Hepatocyte (in vitro differentiated cells): ENCODE data around the gene FGF5. TPM values are rescaled to one million over a fixed set of nuclear protein-coding genes. Genes with fewer than 3 reads are reported as not detected.

ENCODE experiments used
- DNase-seq: peaks from one replicate; pipeline ENCODE4 v3.0.0-alpha.2; 2016; ENCODE audit warnings: low spot score
- H2AFZ ChIP-seq: fragments of 200-600 bp; sonication (generic); 2 replicates; pipeline ENCODE4 v1.6.0; 2016; ENCODE audit warnings: antibody characterized with exemption, mild to moderate bottlenecking
- H3K27ac ChIP-seq: fragments of 200-600 bp; sonication (generic); 2 replicates; pipeline ENCODE4 v1.5.1; 2016; ENCODE audit warnings: mild to moderate bottlenecking
- H3K27me3 ChIP-seq: fragments of 200-600 bp; sonication (generic); 2 replicates; pipeline ENCODE4 v1.6.1; 2016
- H3K36me3 ChIP-seq: fragments of 200-600 bp; sonication (generic); replicated peaks from 2 replicates; pipeline ENCODE4 v1.5.1; 2016; ENCODE audit warnings: low read depth; ENCODE audit not compliant: insufficient read depth
- H3K4me1 ChIP-seq: fragments of 200-600 bp; sonication (generic); 2 replicates; pipeline ENCODE4 v1.5.1; 2016; ENCODE audit warnings: mild to moderate bottlenecking, moderate library complexity; ENCODE audit not compliant: insufficient read depth
- H3K4me2 ChIP-seq: fragments of 200-600 bp; sonication (generic); 2 replicates; pipeline ENCODE4 v1.6.0; 2016
- H3K4me3 ChIP-seq: fragments of 200-600 bp; sonication (generic); 2 replicates; pipeline ENCODE4 v1.5.1; 2016; ENCODE audit warnings: mild to moderate bottlenecking
- H3K79me2 ChIP-seq: fragments of 200-600 bp; sonication (generic); 2 replicates; pipeline ENCODE4 v1.6.0; 2017; ENCODE audit warnings: mild to moderate bottlenecking
- H3K9me2 ChIP-seq: fragments of 200-600 bp; sonication (generic); replicated peaks from 2 replicates; pipeline ENCODE4 v1.6.0; 2017; ENCODE audit warnings: mild to moderate bottlenecking; ENCODE audit not compliant: insufficient read depth
- H3K9me3 ChIP-seq: fragments of 200-600 bp; sonication (generic); 2 replicates; pipeline ENCODE4 v1.5.1; 2016; ENCODE audit warnings: low read depth, mild to moderate bottlenecking
- H4K20me1 ChIP-seq: fragments of 200-600 bp; sonication (generic); 2 replicates; pipeline ENCODE4 v1.6.0; 2016; ENCODE audit warnings: mild to moderate bottlenecking; ENCODE audit not compliant: insufficient read depth, poor library complexity, severe bottlenecking
- EZH2 ChIP-seq: fragments of 200-600 bp; sonication (generic); IDR thresholded peaks from 2 replicates; pipeline ENCODE4 v1.6.1; 2016; ENCODE audit warnings: antibody characterized with exemption, mild to moderate bottlenecking, borderline replicate concordance
- EZH2phosphoT487 ChIP-seq: fragments of 200-600 bp; sonication (generic); IDR thresholded peaks from one replicate; pipeline ENCODE4 v1.6.1; 2018; ENCODE audit warnings: antibody characterized with exemption, mild to moderate bottlenecking, low read depth, moderate library complexity; ENCODE audit not compliant: unreplicated experiment, severe bottlenecking
- whole genome bisulfite sequencing: methylation state at CpG from one replicate; pipeline ENCODE4 v1.1.6; 2016; ENCODE audit warnings: low lambda C conversion rate; ENCODE audit errors: missing lambda C conversion rate; 5-methylcytosine and 5-hydroxymethylcytosine counted together
- polyA plus RNA-seq: library from polyadenylated mRNA; unstranded; fragments of >200 nt; fragmentation: Nextera tagmentation; extraction: Ambion mirVana; gene quantifications from 2 replicates; pipeline ENCODE4 v1.2.1, GENCODE V29; 2016
- total RNA-seq: library from RNA; depleted of rRNA; stranded (reverse); fragments of >200 nt; gene quantifications from 2 replicates; pipeline ENCODE4 v1.2.3, GENCODE V29; 2014
- TF ChIP-seq, protein P1 (sequence below): fragments of 200-600 bp; sonication (generic); IDR thresholded peaks from 2 replicates; pipeline ENCODE4 v1.5.1; 2016; ENCODE audit warnings: antibody characterized with exemption, mild to moderate bottlenecking; ENCODE audit not compliant: poor library complexity

Gene FGF5, protein sequence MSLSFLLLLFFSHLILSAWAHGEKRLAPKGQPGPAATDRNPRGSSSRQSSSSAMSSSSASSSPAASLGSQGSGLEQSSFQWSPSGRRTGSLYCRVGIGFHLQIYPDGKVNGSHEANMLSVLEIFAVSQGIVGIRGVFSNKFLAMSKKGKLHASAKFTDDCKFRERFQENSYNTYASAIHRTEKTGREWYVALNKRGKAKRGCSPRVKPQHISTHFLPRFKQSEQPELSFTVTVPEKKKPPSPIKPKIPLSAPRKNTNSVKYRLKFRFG
- total RNA-seq (0.04 TPM in 1 of 2 replicates, not detected in the other), polyA plus RNA-seq (0.04 and 0.42 TPM in 2 replicates)

DNA sequence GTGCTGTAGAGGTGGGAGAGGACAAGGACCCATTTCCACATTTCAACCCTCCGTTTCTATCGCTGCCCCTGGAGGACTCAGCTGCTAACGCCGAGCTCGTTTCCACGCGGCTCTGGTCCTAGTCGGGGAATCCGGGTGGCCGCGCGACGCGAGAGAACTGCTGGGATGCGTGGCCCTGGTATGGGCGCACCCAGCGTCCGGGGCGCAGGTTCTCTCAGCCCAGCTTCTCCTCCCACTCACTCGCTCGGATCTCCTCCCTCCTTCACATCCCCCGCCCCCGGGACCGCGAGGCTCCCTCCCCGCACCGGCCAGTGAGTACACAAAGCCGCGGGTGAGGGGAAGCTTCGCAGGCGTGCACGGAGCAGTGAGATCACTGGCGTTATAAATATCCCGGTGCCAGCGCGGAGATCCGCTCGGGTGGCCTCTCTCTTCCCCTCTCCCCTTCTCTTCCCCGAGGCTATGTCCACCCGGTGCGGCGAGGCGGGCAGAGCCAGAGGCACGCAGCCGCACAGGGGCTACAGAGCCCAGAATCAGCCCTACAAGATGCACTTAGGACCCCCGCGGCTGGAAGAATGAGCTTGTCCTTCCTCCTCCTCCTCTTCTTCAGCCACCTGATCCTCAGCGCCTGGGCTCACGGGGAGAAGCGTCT lies at the start of gene FGF5:
FGF5 (plus strand) TSS at position 412 of the 649 bp plus-strand sequence; CDS start at position 573, 161 bp downstream.
- Histone ChIP-seq H3K36me3 (no peaks in the 10 kb centered on the region), H3K9me2 (no peaks in the 10 kb centered on the region), H2AFZ (peak within 1 kb of the TSS; percentile 21), H3K27me3 (peaks cover 97% of the 10 kb centered on the region), H3K4me2 (peak within 1 kb of the TSS; percentile 96), H4K20me1 (no peaks in the 10 kb centered on the region), H3K27ac (no peak within 1 kb of the TSS), H3K79me2 (no peaks in the 10 kb centered on the region), H3K9me3 (no peaks in the 10 kb centered on the region), H3K4me3 (peak within 1 kb of the TSS; percentile 48), H3K4me1 (peaks cover 9% of the 10 kb centered on the region)
- under 1% methylated on average over 37 of the region's 50 CpGs for WGBS
- peak; percentile 71 for DNase-seq
- TF ChIP-seq, protein P1, sequence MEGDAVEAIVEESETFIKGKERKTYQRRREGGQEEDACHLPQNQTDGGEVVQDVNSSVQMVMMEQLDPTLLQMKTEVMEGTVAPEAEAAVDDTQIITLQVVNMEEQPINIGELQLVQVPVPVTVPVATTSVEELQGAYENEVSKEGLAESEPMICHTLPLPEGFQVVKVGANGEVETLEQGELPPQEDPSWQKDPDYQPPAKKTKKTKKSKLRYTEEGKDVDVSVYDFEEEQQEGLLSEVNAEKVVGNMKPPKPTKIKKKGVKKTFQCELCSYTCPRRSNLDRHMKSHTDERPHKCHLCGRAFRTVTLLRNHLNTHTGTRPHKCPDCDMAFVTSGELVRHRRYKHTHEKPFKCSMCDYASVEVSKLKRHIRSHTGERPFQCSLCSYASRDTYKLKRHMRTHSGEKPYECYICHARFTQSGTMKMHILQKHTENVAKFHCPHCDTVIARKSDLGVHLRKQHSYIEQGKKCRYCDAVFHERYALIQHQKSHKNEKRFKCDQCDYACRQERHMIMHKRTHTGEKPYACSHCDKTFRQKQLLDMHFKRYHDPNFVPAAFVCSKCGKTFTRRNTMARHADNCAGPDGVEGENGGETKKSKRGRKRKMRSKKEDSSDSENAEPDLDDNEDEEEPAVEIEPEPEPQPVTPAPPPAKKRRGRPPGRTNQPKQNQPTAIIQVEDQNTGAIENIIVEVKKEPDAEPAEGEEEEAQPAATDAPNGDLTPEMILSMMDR = no peak
- TF ChIP-seq EZH2 (peak; percentile 69), EZH2phosphoT487 (peak; percentile 14)

DNA sequence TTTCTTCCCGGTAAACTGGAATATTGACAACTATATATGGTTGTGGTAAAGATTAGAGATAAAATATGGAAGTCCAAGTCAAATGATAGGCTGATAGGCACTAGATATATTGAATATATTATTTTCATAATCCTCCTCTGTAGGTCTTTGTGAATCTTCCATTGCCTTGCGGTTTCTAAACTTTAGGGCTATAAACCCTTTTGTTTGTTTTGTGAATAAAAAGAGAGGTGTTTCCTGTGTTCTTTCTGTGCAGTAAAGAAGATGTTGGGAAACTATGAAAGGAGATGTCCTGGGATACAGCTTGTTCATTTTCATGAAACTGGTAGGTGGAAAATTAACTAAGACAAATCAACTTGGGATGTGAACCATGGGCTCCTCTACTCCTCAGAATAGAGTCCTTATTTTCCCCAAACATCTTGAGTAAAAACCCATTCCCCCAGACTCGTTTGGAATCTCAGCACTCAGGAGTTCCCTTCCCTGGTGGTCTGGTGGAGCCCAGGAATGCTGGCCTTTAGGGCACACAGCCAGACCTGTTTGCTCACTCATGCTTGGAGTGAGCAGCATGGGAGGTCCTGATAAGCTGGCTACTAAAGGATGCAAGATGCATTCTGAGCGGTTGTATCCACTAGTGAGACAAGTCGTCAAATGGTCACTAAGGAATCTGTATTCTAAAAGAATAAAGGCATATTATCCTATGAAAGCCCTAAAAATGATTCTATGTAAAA lies 47.0 kb upstream of the FGF5 start:
- no peaks in the 10 kb centered on the region for H3K9me3 ChIP-seq
- H3K27me3 ChIP-seq = peaks cover 53% of the 10 kb centered on the region
- WGBS = 37% methylated on average over 5 of the region's 5 CpGs
- no peaks in the 10 kb centered on the region for H3K9me2 ChIP-seq
- H3K4me3 ChIP-seq = no peak overlapping the region
- no peak overlapping the region for H3K4me2 ChIP-seq
- no peak overlapping the region for H2AFZ ChIP-seq
- TF ChIP-seq EZH2phosphoT487 = no peak
- TF ChIP-seq EZH2 = no peak
- TF ChIP-seq, protein P1 = no peak
- peak; percentile 5 for DNase-seq
- H4K20me1 ChIP-seq = no peaks in the 10 kb centered on the region
- no peaks in the 10 kb centered on the region for H3K79me2 ChIP-seq
- no peaks in the 10 kb centered on the region for H3K36me3 ChIP-seq
- no peaks in the 10 kb centered on the region for H3K4me1 ChIP-seq
- no peak overlapping the region for H3K27ac ChIP-seq

DNA sequence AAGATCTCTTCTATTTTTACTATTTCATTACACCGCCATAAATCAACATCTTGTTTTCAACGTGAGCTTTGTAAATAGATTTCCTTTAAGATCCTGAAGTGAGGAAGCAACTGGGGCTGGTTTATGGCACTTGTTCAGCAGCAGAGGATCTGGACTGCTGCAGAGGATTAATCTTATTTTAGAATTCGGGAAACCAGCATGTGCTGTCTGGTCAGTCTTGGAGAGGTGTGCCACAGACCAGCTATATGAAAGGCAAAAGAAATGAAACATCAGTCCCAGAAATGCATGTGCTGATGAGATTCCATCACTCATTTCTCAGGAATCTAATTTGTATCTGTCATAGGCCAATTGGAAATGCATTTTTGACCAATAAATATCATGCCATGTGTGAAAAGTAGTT lies 45.8 kb upstream of the FGF5 start:
- H3K9me3 ChIP-seq = no peaks in the 10 kb centered on the region
- no peak for TF ChIP-seq EZH2
- TF ChIP-seq, protein P1 = no peak
- no peak for TF ChIP-seq EZH2phosphoT487
- no peak overlapping the region for H3K4me3 ChIP-seq
- no peaks in the 10 kb centered on the region for H3K79me2 ChIP-seq
- no peak overlapping the region for H2AFZ ChIP-seq
- WGBS = 18% methylated on average over 3 of the region's 3 CpGs
- H3K9me2 ChIP-seq = no peaks in the 10 kb centered on the region
- no peak overlapping the region for H3K4me2 ChIP-seq
- no peaks in the 10 kb centered on the region for H3K4me1 ChIP-seq
- H3K36me3 ChIP-seq = no peaks in the 10 kb centered on the region
- no peak overlapping the region for H3K27ac ChIP-seq
- no peaks in the 10 kb centered on the region for H4K20me1 ChIP-seq
- no peak for DNase-seq
- peaks cover 58% of the 10 kb centered on the region for H3K27me3 ChIP-seq
